GM21390 (cell line): ENCODE data around the gene TRAF7.

Source experiments
- ATAC-seq: cut with Tn5 transposase; IDR thresholded peaks from one replicate; pipeline ENCODE4 v1.9.1; 2021; ENCODE audit not compliant: unreplicated experiment

Gene TRAF7

GRCh38 chr16:2212362-2213324 is 57.1 kb downstream of the TRAF7 start:
- no peak for ATAC-seq

DNA sequence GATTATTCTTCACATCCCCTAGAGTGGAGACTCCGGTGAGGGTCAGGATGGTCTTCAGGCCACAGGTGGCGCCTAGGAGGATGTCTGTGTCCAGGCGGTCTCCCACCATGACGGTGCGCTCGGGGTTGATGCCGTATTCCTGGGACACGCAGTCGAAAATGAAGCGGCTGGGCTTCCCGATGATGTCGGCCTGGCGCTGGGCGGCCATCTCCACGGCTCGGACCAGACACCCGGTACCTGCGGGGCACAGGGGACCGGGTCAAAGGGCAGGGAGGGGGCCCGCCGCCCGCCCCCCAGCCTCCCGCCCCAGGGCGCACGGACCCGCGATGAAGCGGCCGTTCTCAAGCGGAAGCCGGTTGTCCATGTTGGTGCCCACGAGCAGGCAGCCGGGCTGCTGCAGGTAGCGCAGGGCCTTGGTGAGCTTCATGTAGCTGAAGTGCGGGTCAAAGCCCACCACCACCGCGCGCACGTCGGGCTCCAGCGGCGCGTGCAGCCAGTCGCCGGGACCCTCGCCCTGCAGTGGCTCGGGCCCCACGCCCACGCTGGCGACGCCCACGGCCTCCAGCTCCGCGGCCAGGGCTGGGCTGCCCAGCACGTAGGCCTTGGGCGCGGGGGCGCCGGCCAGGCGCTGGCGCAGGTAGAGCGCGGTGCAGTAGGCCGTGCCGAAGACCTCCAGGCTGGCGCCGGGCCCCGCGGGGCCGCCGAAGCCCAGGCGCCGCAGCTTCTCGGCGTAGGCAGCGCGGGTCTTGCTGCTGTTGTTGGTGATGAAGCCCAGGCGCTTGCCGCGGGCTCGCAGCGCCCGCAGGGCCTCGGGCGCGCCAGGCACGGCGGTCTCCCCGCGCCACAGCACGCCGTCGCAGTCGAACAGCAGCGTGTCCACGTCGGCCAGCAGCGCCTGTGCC is 58.5 kb downstream of the TRAF7 start:
- no peak for ATAC-seq

- ATAC-seq: peak; percentile 71
Measured at GRCh38 chr16:2214719-2214968, 59.1 kb downstream of the TRAF7 start, which contains the start of gene PGP. TSS of gene PGP (minus strand) at chr16:2214840. CDS start at chr16:2214777, 63 bp downstream.

DNA sequence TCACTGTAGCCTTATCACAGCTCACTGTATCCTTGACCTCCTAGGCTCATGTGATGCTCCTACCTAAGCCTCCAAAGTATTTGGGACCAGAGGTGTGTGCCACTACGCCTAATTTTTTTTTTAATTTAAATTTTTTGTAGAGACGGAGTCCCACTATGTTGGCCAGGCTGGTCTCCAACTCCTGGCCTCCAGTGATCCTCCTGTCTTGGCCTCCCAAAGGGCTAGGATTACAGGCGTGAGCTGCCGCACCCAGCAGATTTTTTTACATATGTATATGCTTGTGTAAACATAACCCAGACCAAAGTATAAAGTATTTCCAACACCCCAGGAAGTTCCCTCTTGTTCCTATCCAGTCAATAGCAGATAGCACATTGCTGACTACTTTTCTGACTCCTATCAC is 60.7 kb downstream of the TRAF7 start:
- no peak for ATAC-seq

- ATAC-seq: peak; percentile 86
Measured at GRCh38 chr16:2223221-2223941, 67.8 kb downstream of the TRAF7 start, which contains the start of gene E4F1. TSS of gene E4F1 (plus strand) at chr16:2223591. CDS start at chr16:2223614, 23 bp downstream.

DNA sequence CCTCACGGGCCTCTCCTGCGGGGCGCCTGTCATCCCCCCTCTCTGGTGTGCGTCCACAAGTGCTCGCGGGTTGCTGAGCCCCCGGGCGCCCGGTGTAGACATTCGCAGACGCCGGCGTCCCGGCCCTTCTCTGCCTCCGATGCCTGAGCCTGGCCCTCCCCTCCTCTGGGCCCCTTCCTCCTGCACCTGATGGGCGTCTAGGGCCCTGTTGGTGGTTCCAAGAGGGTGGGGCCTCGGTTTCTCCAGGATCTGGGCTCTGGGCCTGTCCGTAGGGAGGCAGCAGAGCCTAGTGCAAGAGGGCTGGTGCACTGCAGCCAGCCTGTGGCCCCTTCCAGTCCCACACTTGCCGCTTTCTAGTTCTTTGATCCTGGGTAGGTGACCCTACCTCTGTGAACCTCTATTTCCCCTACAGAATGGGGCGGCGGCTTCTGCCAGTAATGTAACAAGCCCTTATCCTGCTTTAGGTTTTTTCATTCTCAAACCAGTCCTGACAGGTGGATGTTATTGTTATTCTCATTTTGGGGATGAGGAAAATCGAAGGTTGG is 68.4 kb downstream of the TRAF7 start:
- ATAC-seq: peak; percentile 24

DNA sequence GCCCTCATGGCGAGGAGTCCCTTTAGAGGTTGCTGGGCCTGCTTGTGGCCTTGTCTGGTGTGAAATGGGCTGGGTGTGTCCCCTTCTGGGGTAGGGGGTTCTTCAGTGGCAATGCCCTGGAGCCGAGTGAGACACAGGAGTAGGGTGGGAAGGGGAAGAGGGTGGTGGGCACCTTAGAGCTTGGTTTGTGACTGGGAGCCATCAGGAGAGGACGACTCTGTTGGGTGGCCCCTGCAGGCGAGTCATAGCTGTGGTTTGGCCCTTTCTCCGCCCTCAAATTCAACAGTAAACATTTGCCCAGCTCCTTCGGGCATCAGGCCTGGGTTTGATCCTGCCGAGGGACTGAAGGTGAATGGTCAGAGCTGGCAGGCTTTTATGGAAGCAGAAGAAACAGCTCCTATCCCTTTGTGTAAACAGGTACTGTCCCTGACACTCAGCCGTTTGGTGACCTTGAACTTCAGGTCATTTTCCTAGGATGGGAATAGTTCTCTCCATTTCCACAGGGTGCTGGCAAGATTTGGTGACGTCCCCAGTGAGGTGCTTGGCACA is 70.7 kb downstream of the TRAF7 start:
- ATAC-seq: no peak

DNA sequence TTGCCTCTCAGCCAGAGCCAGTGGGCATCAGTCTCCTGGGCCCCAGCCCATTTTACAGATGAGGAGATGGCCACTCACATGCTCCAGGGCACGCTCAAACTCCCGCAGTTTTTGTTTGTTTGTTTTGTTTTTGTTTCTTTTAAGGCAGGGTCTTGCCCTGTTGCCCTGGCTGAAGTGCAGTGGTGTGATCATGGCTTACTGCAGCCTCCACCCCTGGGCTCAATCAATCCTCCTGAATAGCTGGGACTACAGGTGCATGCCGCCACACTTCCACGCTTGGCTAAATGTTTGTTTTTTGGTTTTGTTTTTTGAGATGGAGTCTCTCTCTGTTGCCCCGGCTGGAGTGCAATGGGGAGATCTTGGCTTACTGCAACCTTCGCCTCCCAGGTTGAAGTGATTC is 71.3 kb downstream of the TRAF7 start:
- ATAC-seq: no peak
